GM12892 (cell line): ENCODE data around the gene TENM4.

Source experiments
- POLR2A ChIP-seq: IDR thresholded peaks from 2 replicates; pipeline ENCODE4 v1.6.1; 2011; ENCODE audit warnings: low read depth, low read length, control low read depth
- POLR2AphosphoS5 ChIP-seq: IDR thresholded peaks from 2 replicates; pipeline ENCODE4 v1.6.1; 2011; ENCODE audit warnings: low read depth, low read length, control low read depth
- TAF1 ChIP-seq: IDR thresholded peaks from 2 replicates; pipeline ENCODE4 v1.6.1; 2011; ENCODE audit warnings: low read depth, mild to moderate bottlenecking, control low read depth, low read length, borderline replicate concordance

DNA sequence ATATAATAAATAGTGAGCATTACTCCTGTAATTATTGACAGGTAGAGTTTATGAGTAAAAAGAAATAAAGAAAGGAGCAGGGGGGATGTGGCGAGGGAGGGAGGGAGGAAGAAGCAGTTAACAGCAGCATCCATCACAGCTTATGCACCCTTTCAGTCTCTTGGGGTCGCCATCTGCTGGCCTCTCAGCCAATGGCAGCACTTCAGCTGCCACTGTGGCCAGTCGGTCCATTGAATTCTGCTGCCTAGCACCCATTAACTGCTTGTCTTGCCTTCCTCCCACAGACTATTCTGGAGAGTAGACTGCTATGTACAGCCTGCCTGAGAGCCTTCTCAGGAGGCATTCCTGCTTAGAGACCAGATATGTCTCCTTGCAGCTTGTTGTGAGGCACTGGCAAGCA is 388.3 kb downstream of the TENM4 start:
- TF ChIP-seq TAF1 (no peak), POLR2AphosphoS5 (no peak), POLR2A (no peak)
